HepG2 (cell line): ENCODE measurements around the gene ANKRD60. TPM values are rescaled to one million over a fixed set of nuclear protein-coding genes. Genes with fewer than 3 reads are reported as not detected.

ENCODE experiments used
- ATAC-seq: fragments of 200-7000 bp; cut with Tn5 transposase; 3 replicates; pipeline ENCODE4 v1.9.1; 2020; ENCODE audit warnings: mild to moderate bottlenecking, moderate library complexity
- BruUV-seq: library from RNA; stranded (reverse); fragments of 400-500 nt; replicated peaks from 2 replicates; lab custom pipeline; 2021; lab: Mats Ljungman, UMichigan
- CTCF ChIA-PET: fragments of 300-600 bp; formaldehyde crosslinking; extraction: SDS; loops from one replicate; lab custom pipeline; 2021; ENCODE audit warnings: low total read pairs, inconsistent platforms, low intra/inter-chr PET ratio; lab: Yijun Ruan, JAX
- POLR2A ChIA-PET: fragments of 350-600 bp; sonication (Branson Sonifier 250); formaldehyde crosslinking; loops from one replicate; lab custom pipeline; 2020; ENCODE audit warnings: antibody characterized with exemption, inconsistent platforms; lab: Yijun Ruan, JAX
- DNase-seq: peaks from one replicate; pipeline ENCODE4 v3.0.0-alpha.2; 2015; ENCODE audit warnings: low spot score
- FAIRE-seq: peaks from 3 replicates; lab custom pipeline; 2011; peaks lifted over from hg19 to GRCh38; lab: Jason Lieb, UNC
- H2AFZ ChIP-seq: one replicate; pipeline ENCODE4 v1.6.1; 2011; ENCODE audit warnings: low read length, inconsistent platforms
- H3K27ac ChIP-seq: fragments of 300-600 bp; 3 replicates; pipeline ENCODE4 v1.8.0; 2011; ENCODE audit warnings: mixed run types, mild to moderate bottlenecking, mixed read lengths, low read length, inconsistent platforms; ENCODE audit not compliant: insufficient read depth; ENCODE audit errors: extremely low read length
- H3K27me3 ChIP-seq, 2 experiments: fragments of 200-600 bp in 1 of 2; 2 replicates in 1 of 2; 3 replicates in 1 of 2; pipeline versions ENCODE4 v1.6.0 to v1.8.0; 2011; ENCODE audit warnings: low read length in 2 of 2, mild to moderate bottlenecking in 2 of 2, moderate library complexity in 2 of 2, inconsistent platforms in 1 of 2; ENCODE audit not compliant: insufficient read depth in 2 of 2, control insufficient read depth in 1 of 2
- H3K36me3 ChIP-seq, 2 experiments: fragments of 200-600 bp in 1 of 2; replicated peaks in 1 of 2; 2 replicates in 1 of 2; 3 replicates in 1 of 2; pipeline versions ENCODE4 v1.5.1 to v1.8.0; 2011; ENCODE audit warnings: low read length in 2 of 2, inconsistent platforms in 1 of 2; ENCODE audit not compliant: insufficient read depth in 2 of 2, control insufficient read depth in 1 of 2
- H3K4me1 ChIP-seq: 2 replicates; pipeline ENCODE4 v1.5.1; 2012; ENCODE audit warnings: low read length, inconsistent platforms; ENCODE audit not compliant: insufficient read depth
- H3K4me2 ChIP-seq: 2 replicates; pipeline ENCODE4 v1.6.0; 2011; ENCODE audit warnings: low read depth, low read length, inconsistent platforms
- H3K4me3 ChIP-seq, 3 experiments: fragments of 200-600 bp in 1 of 3; sonication (generic), shearing (Covaris generic) in 1 of 3; replicated peaks in 1 of 3; 2 replicates each; pipeline ENCODE4 v1.5.1; 2011 to 2016; ENCODE audit warnings: low read length in 3 of 3, inconsistent platforms in 2 of 3, low read depth in 2 of 3, mild to moderate bottlenecking in 2 of 3, control low read depth in 1 of 3, mixed read lengths in 1 of 3; ENCODE audit not compliant: insufficient read depth in 1 of 3
- H3K79me2 ChIP-seq: one replicate; pipeline ENCODE4 v1.6.1; 2011; ENCODE audit warnings: low read length, inconsistent platforms; ENCODE audit not compliant: insufficient read depth
- H3K9ac ChIP-seq: 2 replicates; pipeline ENCODE4 v1.6.0; 2011; ENCODE audit warnings: mild to moderate bottlenecking, low read depth, low read length, inconsistent platforms; ENCODE audit not compliant: insufficient read depth
- H3K9me3 ChIP-seq: 2 replicates; pipeline ENCODE4 v1.5.1; 2012; ENCODE audit warnings: mild to moderate bottlenecking, low read length
- H4K20me1 ChIP-seq: 2 replicates; pipeline ENCODE4 v1.6.0; 2011; ENCODE audit warnings: inconsistent platforms, mild to moderate bottlenecking, low read length, moderate library complexity; ENCODE audit not compliant: insufficient read depth
- CHD4 ChIP-seq: fragments of 200-600 bp; sonication (generic); IDR thresholded peaks from 2 replicates; pipeline ENCODE4 v1.7.0; 2017; ENCODE audit warnings: mild to moderate bottlenecking, low read length, borderline replicate concordance
- MBD4 ChIP-seq: IDR thresholded peaks from 2 replicates; pipeline ENCODE4 v1.6.1; 2012; ENCODE audit warnings: low read length, inconsistent platforms, borderline replicate concordance
- STAG1 ChIP-seq: sonication (generic); formaldehyde crosslinking; IDR thresholded peaks from 2 replicates; pipeline ENCODE4 v1.4.0; 2020; ENCODE audit warnings: missing genetic modification reagents
- ZFP37 ChIP-seq: sonication (generic); formaldehyde crosslinking; IDR thresholded peaks from 2 replicates; pipeline ENCODE4 v1.4.0; 2020; ENCODE audit warnings: missing genetic modification reagents, borderline replicate concordance
- ZNF768 ChIP-seq: sonication (generic); formaldehyde crosslinking; IDR thresholded peaks from 2 replicates; pipeline ENCODE4 v1.4.0; 2020; ENCODE audit warnings: missing genetic modification reagents
- WGBS: methylation state at CpG from one replicate; pipeline ENCODE4 v1.1.6; 2017; ENCODE audit warnings: low lambda C conversion rate; 5-methylcytosine and 5-hydroxymethylcytosine counted together
- in situ Hi-C: cut with HindIII; loops from 2 replicates; pipeline ENCODE4 v1.10.0; 2017; ENCODE audit warnings: low pct_unique_long_range_greater_than_20kb; ENCODE audit not compliant: extremely low pct_ligation_motif_present
- intact Hi-C: fragments of 100-400 bp; cut with micrococcal nuclease; formaldehyde crosslinking; loops from one replicate; pipeline ENCODE4 v1.10.0; 2022; ENCODE audit not compliant: unreplicated experiment
- polyA plus RNA-seq, 8 experiments: library from polyadenylated mRNA; depleted of rRNA in 3 of 8; stranded (reverse) in 7 of 8; unstranded in 1 of 8; fragments of >200 nt; fragmentation: Illumina TruSeq in 4 of 8; extraction: Trizol in 4 of 8; gene quantifications; 2 replicates each; pipeline versions ENCODE4 v1.2.1 to v1.2.3, GENCODE V29; 2011 to 2016; ENCODE audit warnings: low read depth in 4 of 8, missing spikeins in 1 of 8, mixed read lengths in 1 of 8; ENCODE audit not compliant: insufficient read depth in 1 of 8
- total RNA-seq, 5 experiments: library from RNA; depleted of rRNA; stranded (reverse); fragments of >200 nt; fragmentation: Illumina TruSeq; extraction: Trizol; gene quantifications; 2 replicates each; pipeline ENCODE4 v1.2.3, GENCODE V29; 2016; ENCODE audit warnings: low read depth in 1 of 5
- TF ChIP-seq, protein P1 (sequence below): sonication (generic); formaldehyde crosslinking; IDR thresholded peaks from 2 replicates; pipeline ENCODE4 v1.4.0; 2020; ENCODE audit warnings: low read depth, mild to moderate bottlenecking, missing genetic modification reagents
- TF ChIP-seq, protein P2 (sequence below): sonication (generic); formaldehyde crosslinking; IDR thresholded peaks from 2 replicates; pipeline ENCODE4 v1.5.0; 2020; ENCODE audit warnings: mild to moderate bottlenecking, missing genetic modification reagents, moderate library complexity

Gene ANKRD60
- total and polyA plus RNA-seq, 2 of the 13 experiments (the other 11 are each of a cell fraction or from before 2014, with no cell fraction given): not detected

DNA sequence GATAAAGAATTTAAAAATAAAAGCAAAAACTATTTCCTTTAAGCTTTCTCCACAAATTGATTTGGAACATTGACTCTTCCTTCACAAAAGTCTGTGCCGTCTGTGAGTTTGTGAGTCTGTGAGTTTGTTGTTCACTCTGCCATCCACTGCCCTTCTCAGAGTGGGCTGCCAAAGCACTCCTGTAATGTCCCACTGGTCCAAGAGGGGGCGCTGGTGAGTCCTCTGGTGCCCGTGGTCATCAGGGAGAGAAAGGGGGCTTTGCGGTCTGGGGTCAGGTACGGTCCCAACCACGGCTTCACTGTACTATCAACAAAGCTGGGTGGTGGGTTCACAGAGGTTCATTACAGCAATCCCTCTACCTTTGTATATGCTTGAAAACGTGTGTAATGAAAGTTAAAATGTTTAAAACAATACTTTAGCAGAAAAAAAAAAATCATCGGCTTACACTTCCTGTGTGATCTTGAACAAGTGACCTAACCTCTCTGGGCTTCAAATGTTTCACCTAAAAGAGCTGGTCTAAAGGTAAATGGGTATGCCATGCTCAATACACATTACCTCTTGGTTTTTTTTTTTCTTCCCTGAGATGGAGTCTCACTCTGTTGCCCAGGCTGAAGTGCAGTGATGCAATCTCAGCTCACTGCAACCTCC, 5.6 kb upstream of the ANKRD60 start:
- ChIA-PET POLR2A (no interaction called here), CTCF (interaction anchor here (1.5 kb wide), 1 partner anchor 214 kb away, joined by 4 read pairs; no protein-coding TSS in a partner anchor)
- in situ Hi-C loops: loop anchor here (10.0 kb wide), 1 partner anchor 611 kb away; no protein-coding TSS in a partner anchor
- peak; percentile 34 for DNase-seq
- peaks cover 0 to 17% of the 10 kb centered on the region in 2 experiments; a peak in 2 of 5 replicates for H3K27me3 ChIP-seq
- no peak overlapping the region for H3K4me2 ChIP-seq
- no peak overlapping the region for H2AFZ ChIP-seq
- no peak overlapping the region for H3K4me3 ChIP-seq
- no peak for FAIRE-seq
- no TSS peak for BruUV-seq
- peak; percentile 29; the same call in 1 of the 3 replicates for ATAC-seq
- H3K27ac ChIP-seq: no peak overlapping the region
- WGBS: 32% methylated on average over 8 of the region's 8 CpGs
- no peaks in the 10 kb centered on the region for H3K79me2 ChIP-seq
- H3K9ac ChIP-seq: no peak overlapping the region
- H3K9me3 ChIP-seq: no peaks in the 10 kb centered on the region
- peak; percentile 62; the same call in 1 of the 2 replicates for TF ChIP-seq CHD4
- TF ChIP-seq ZFP37 (CRISPR knock-in tag): peak; percentile 84; the same call in 1 of the 2 replicates
- TF ChIP-seq, protein P1, sequence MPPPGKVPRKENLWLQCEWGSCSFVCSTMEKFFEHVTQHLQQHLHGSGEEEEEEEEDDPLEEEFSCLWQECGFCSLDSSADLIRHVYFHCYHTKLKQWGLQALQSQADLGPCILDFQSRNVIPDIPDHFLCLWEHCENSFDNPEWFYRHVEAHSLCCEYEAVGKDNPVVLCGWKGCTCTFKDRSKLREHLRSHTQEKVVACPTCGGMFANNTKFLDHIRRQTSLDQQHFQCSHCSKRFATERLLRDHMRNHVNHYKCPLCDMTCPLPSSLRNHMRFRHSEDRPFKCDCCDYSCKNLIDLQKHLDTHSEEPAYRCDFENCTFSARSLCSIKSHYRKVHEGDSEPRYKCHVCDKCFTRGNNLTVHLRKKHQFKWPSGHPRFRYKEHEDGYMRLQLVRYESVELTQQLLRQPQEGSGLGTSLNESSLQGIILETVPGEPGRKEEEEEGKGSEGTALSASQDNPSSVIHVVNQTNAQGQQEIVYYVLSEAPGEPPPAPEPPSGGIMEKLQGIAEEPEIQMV (CRISPR knock-in tag): no peak
- TF ChIP-seq MBD4: no peak
- TF ChIP-seq, protein P2, sequence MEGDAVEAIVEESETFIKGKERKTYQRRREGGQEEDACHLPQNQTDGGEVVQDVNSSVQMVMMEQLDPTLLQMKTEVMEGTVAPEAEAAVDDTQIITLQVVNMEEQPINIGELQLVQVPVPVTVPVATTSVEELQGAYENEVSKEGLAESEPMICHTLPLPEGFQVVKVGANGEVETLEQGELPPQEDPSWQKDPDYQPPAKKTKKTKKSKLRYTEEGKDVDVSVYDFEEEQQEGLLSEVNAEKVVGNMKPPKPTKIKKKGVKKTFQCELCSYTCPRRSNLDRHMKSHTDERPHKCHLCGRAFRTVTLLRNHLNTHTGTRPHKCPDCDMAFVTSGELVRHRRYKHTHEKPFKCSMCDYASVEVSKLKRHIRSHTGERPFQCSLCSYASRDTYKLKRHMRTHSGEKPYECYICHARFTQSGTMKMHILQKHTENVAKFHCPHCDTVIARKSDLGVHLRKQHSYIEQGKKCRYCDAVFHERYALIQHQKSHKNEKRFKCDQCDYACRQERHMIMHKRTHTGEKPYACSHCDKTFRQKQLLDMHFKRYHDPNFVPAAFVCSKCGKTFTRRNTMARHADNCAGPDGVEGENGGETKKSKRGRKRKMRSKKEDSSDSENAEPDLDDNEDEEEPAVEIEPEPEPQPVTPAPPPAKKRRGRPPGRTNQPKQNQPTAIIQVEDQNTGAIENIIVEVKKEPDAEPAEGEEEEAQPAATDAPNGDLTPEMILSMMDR (CRISPR knock-in tag): peak; percentile 73
- peak; percentile 49 for TF ChIP-seq STAG1
- TF ChIP-seq ZNF768: peak; percentile 74; the same call in 1 of the 2 replicates
- no peaks in the 10 kb centered on the region for H4K20me1 ChIP-seq
- peaks cover 7% of the 10 kb centered on the region for H3K4me1 ChIP-seq
- intact Hi-C loops: no loop called here
- no peaks in the 10 kb centered on the region for H3K36me3 ChIP-seq
